Heart right ventricle (tissue), 16 donors: Measurements from ENCODE around the gene C1orf52. TPM values are rescaled to one million over a fixed set of nuclear protein-coding genes. Genes with fewer than 3 reads are reported as not detected.

ENCODE experiments used
- ATAC-seq, 8 donors: fragments of 200-7000 bp; cut with Tn5 transposase; one replicate each; pipeline ENCODE4 v1.9.1; 2020; ENCODE audit warnings: mild to moderate bottlenecking in 8 of 8, moderate library complexity in 8 of 8, moderate number of reproducible peaks in 1 of 8
- DNase-seq, 2 donors: peaks; one replicate each; pipeline ENCODE4 v3.0.0-alpha.2; 2020
- H3K27ac ChIP-seq, 10 donors: fragments of 200-600 bp; sonication (generic) in 2 of 10; one replicate each; pipeline versions ENCODE4 v1.5.0 to v1.8.0; 2020 to 2022; ENCODE audit warnings: mild to moderate bottlenecking in 3 of 10
- H3K27me3 ChIP-seq, 7 donors: fragments of 200-600 bp; one replicate each; pipeline ENCODE4 v1.8.0; 2021 to 2022; ENCODE audit warnings: mild to moderate bottlenecking in 2 of 7
- H3K36me3 ChIP-seq, 9 donors: fragments of 200-600 bp; sonication (generic) in 1 of 9; one replicate each; pipeline versions ENCODE4 v1.5.0 to v1.8.0; 2020 to 2022; ENCODE audit warnings: mild to moderate bottlenecking in 2 of 9
- H3K4me1 ChIP-seq, 9 donors: fragments of 200-600 bp; sonication (generic) in 1 of 9; one replicate each; pipeline versions ENCODE4 v1.5.0 to v1.8.0; 2020 to 2022; ENCODE audit warnings: mild to moderate bottlenecking in 4 of 9
- H3K4me3 ChIP-seq, 10 donors: fragments of 200-600 bp; sonication (generic) in 2 of 10; one replicate each; pipeline versions ENCODE4 v1.5.0 to v1.8.0; 2020 to 2022; ENCODE audit warnings: mild to moderate bottlenecking in 7 of 10, moderate library complexity in 2 of 10
- H3K9me3 ChIP-seq, 11 donors: fragments of 200-600 bp in 10 of 11; sonication (generic) in 2 of 11; one replicate each; pipeline versions ENCODE4 v1.5.0 to v1.8.0; 2013 to 2022; ENCODE audit warnings: mild to moderate bottlenecking in 2 of 11, control low read depth in 1 of 11, moderate library complexity in 1 of 11
- CTCF ChIP-seq, 9 donors: fragments of 200-600 bp; sonication (generic) in 2 of 9; IDR thresholded peaks; one replicate each; pipeline versions ENCODE4 v1.5.0 to v1.8.0; 2021 to 2022; ENCODE audit warnings: antibody characterized with exemption in 9 of 9, mild to moderate bottlenecking in 5 of 9, moderate library complexity in 1 of 9
- WGBS, 2 donors: extraction: QIAGEN DNeasy Blood & Tissue Kit; methylation state at CpG; one replicate each; pipeline ENCODE4 v1.1.7; 2013; ENCODE audit warnings: inconsistent platforms in 1 of 2; 5-methylcytosine and 5-hydroxymethylcytosine counted together
- intact Hi-C, 10 donors: fragments of 100-400 bp; cut with DNase I; formaldehyde crosslinking; loops; one replicate each; pipeline versions ENCODE4 v1.11.1 to v1.14.2; 2022
- polyA plus RNA-seq, 2 donors: library from polyadenylated mRNA; stranded (reverse); fragments of 200-250 nt; gene quantifications; one replicate each; pipeline ENCODE4 v1.2.3, GENCODE V29; 2013
- total RNA-seq, 10 donors: library from RNA; stranded (reverse); fragmentation: NEBNext Ultra II Directional in 3 of 10; extraction: Animal tissue kit (Norgen Biotek cat#: 25700) in 3 of 10; gene quantifications; one replicate each; pipeline versions ENCODE4 v1.2.1 to v1.2.4, GENCODE V29; 2021 to 2023
- donor health status: Arrhythmogenic right ventricular cardiomyopathy.
- donor health status: ischemic (EF 13 %, LVEDD 7.1; RV severe dilation, severe dysfunction).
- donor health status: healthy with polysubstance abuse.
- donor health status: DM: no; HTN: yes; CAD: no.
- donor health status: DM: no; HTN: no; CAD: no.
- donor health status: ischemic (EF 25% LVEDD 6.9; RV normal size, moderate dysfunction).
- donor health status: ischemic (EF 25% LVEDD 5.7; RV mildly dilated, moderate dysfunction).
- donor health status: healthy.
- donor health status: DM: yes; HTN: yes; CAD: no.
- donor health status: Ischemic cardiomyopathy.
- donor health status: ischemic (EF 35%, LVEDD 5.7; RV mildly dilated, moderate dysfunction).
- donor health status: nonischemic (EF 11% LVEDD 7.7; RV severe dilation, severe dysfunction).
- donor health status: DM: yes; HTN: yes; CAD: no.
- donor health status: PGD.
- donor health status: ischemic (EF 29% LVEDD 5.4; RV normal size, mild dysfunction).
- donor health status: nonischemic (EF 23%, LVEDD 6.1; RV moderate dilation, normal function).

Gene C1orf52
- total and polyA plus RNA-seq, 12 donors, result 12.8 to 34.4 (median 15.7) TPM

- no peaks in the 10 kb centered on the region for H3K9me3 ChIP-seq
- peaks cover 0 to 20% (median 9%) of the 10 kb centered on the region in 9 donors for H3K4me1 ChIP-seq
- no peaks in the 10 kb centered on the region for H3K36me3 ChIP-seq
- peak in 1 of 8 donors; percentile 18 for ATAC-seq
- WGBS, 2 donors, result 57 to 74% methylated on average over 4 of the region's 4 CpGs
- H3K4me3 ChIP-seq, result no peak overlapping the region
- TF ChIP-seq CTCF (IDR thresholded peaks at IDR 0.05), result no peak
- H3K27me3 ChIP-seq, result no peaks in the 10 kb centered on the region
- no peak overlapping the region for H3K27ac ChIP-seq
- DNase-seq, result no peak
- intact Hi-C loops, result loop anchor here in 2 of 10 donors (5.0 to 10.0 kb wide), 2 partner anchors 137 to 140 kb away; no protein-coding TSS in a partner anchor
Observed at GRCh38 chr1:85244271-85245061, 15.0 kb downstream of the C1orf52 start.

GRCh38 chr1:85243372-85243771 is 16.1 kb downstream of the C1orf52 start:
- ATAC-seq, result peak in 1 of 8 donors; percentile 34

GRCh38 chr1:85240643-85241042 is 18.8 kb downstream of the C1orf52 start:
- peaks cover 0 to 20% (median 9%) of the 10 kb centered on the region in 9 donors for H3K4me1 ChIP-seq
- no peaks in the 10 kb centered on the region for H3K9me3 ChIP-seq
- no peak for ATAC-seq
- TF ChIP-seq CTCF (IDR thresholded peaks at IDR 0.05), result no peak
- intact Hi-C loops, result loop anchor here in 2 of 10 donors (5.0 to 10.0 kb wide), 2 partner anchors 133 to 136 kb away; no protein-coding TSS in a partner anchor
- 20 to 40% methylated on average over 1 of the region's 1 CpG for WGBS, 2 donors
- H3K36me3 ChIP-seq, result no peaks in the 10 kb centered on the region
- H3K4me3 ChIP-seq, result no peak overlapping the region
- no peak overlapping the region for H3K27ac ChIP-seq
- DNase-seq, result no peak
- no peaks in the 10 kb centered on the region for H3K27me3 ChIP-seq

More at GRCh38 chr1:85243372-85243771, 16.1 kb downstream of the C1orf52 start:
- no peaks in the 10 kb centered on the region for H3K36me3 ChIP-seq
- H3K4me3 ChIP-seq, result no peak overlapping the region
- TF ChIP-seq CTCF (IDR thresholded peaks at IDR 0.05), result no peak
- H3K9me3 ChIP-seq, result no peaks in the 10 kb centered on the region
- no peak for DNase-seq
- H3K27me3 ChIP-seq, result no peaks in the 10 kb centered on the region
- no peak overlapping the region for H3K27ac ChIP-seq
- peaks cover 0 to 20% (median 9%) of the 10 kb centered on the region in 9 donors for H3K4me1 ChIP-seq
- intact Hi-C loops, result loop anchor here in 2 of 10 donors (5.0 to 10.0 kb wide), 2 partner anchors 136 to 139 kb away; no protein-coding TSS in a partner anchor

- Histone ChIP-seq H3K36me3 (no peaks in the 10 kb centered on the region), H3K4me1 (peaks cover 0 to 20% (median 9%) of the 10 kb centered on the region in 9 donors), H3K9me3 (no peaks in the 10 kb centered on the region), H3K27me3 (no peaks in the 10 kb centered on the region), H3K4me3 (no peak overlapping the region), H3K27ac (no peak overlapping the region)
- ATAC-seq, result peak in 4 of 8 donors; percentile 42 to 73 (median 50)
- 9 to 18% methylated on average over 1 of the region's 1 CpG for WGBS, 2 donors
- peak in 1 of 2 donors; percentile 17 for DNase-seq
- TF ChIP-seq CTCF (IDR thresholded peaks at IDR 0.05), result peak in 5 of 9 donors; percentile 18 to 45 (median 41)
- intact Hi-C loops, result loop anchor here in 2 of 10 donors (5.0 to 10.0 kb wide), 2 partner anchors 133 to 135 kb away; no protein-coding TSS in a partner anchor
Observed at GRCh38 chr1:85240174-85240601, 19.3 kb downstream of the C1orf52 start.
